Measurements from ENCODE around the gene FAM193A.

- TF ChIP-seq CTCF (optimal IDR thresholded peaks at IDR 0.05 in 1 of 3, IDR thresholded peaks at IDR 0.05 in 1 of 3, conservative IDR thresholded peaks at IDR 0.05 in 1 of 3; ENCODE audit: extremely low read depth in 1 of 3, insufficient read depth in 2 of 3, low read length in 3 of 3) (no peak), EZH2 (IDR thresholded peaks at IDR 0.05; ENCODE audit: low read length) (no peak)
Observed at GRCh38 chr4:2501034-2501594, 35.3 kb upstream of the FAM193A start.
